DOHH2 (cell line): ENCODE data around the gene TOM1.

Experiments used
- EZH2phosphoT487 ChIP-seq: fragments of 200-600 bp; sonication (generic); IDR thresholded peaks from 2 replicates; pipeline ENCODE4 v1.6.1; 2017; ENCODE audit warnings: borderline replicate concordance, mild to moderate bottlenecking, antibody characterized with exemption, low read length, moderate library complexity, mixed read lengths
- TF ChIP-seq, protein P1 (sequence below): fragments of 200-600 bp; sonication (generic); IDR thresholded peaks from one replicate; pipeline ENCODE4 v1.5.1; 2014; ENCODE audit warnings: antibody characterized with exemption, mild to moderate bottlenecking, low read depth, low read length; ENCODE audit not compliant: poor library complexity, severe bottlenecking

DNA sequence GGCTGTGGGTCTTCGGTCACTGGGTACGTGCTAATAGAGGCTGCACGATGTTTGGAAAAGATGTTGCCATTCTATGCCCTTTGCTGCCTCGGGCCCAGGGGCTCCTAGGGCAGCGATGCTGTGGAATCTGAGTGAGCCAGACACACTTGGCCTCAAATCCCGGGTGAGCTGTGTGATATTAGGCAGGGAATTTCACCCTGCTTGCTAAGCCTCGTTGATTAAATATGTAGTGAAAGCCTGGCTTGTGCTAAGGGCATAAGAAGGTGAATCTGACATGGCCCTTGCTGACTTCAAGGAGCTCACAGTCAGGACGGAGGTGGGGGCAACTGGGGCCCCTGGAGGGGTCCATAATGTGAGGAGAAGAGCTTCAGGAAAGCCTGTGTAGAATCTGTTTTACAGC, 75.8 kb downstream of the TOM1 start:
- TF ChIP-seq, protein P1, sequence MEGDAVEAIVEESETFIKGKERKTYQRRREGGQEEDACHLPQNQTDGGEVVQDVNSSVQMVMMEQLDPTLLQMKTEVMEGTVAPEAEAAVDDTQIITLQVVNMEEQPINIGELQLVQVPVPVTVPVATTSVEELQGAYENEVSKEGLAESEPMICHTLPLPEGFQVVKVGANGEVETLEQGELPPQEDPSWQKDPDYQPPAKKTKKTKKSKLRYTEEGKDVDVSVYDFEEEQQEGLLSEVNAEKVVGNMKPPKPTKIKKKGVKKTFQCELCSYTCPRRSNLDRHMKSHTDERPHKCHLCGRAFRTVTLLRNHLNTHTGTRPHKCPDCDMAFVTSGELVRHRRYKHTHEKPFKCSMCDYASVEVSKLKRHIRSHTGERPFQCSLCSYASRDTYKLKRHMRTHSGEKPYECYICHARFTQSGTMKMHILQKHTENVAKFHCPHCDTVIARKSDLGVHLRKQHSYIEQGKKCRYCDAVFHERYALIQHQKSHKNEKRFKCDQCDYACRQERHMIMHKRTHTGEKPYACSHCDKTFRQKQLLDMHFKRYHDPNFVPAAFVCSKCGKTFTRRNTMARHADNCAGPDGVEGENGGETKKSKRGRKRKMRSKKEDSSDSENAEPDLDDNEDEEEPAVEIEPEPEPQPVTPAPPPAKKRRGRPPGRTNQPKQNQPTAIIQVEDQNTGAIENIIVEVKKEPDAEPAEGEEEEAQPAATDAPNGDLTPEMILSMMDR: no peak
- TF ChIP-seq EZH2phosphoT487: no peak
